ENCODE data around the gene NUAK1.
"Not testable (repeated sequence)": the region's sequence is repeated elsewhere in the genome, so short reads cannot be mapped to it uniquely, and the experiment has no call there.

The NUAK1 gene

DNA sequence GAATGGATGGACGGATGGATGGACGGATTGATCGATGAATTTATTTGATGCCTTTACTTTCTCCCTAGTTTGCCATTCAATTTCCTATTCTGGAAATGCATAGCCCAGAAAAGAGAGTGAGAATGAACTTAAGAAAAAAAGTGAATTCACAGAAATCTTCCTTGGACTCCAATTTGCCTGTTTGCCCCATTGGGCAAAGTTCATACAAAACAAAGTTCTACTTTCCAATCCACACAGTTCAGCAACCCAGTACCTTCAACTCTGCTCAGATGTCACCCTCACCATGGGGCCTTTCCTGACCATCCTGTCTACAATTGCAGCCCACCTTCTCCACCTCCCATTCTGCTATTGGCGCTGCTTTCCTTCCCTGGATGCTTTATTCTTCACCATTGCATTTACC, 8.2 kb upstream of the NUAK1 start:
- no peak for DNase-seq (ENCODE audit: low read depth)

- no peak for DNase-seq (ENCODE audit: low read depth)
Measured at GRCh38 chr12:106145539-106146447, 7.0 kb upstream of the NUAK1 start.

GRCh38 chr12:106144847-106145246, 6.1 kb upstream of the NUAK1 start:
- DNase-seq (ENCODE audit: low read depth): no peak

- DNase-seq (ENCODE audit: low read depth): no peak
Measured at GRCh38 chr12:106142591-106143261, 4.0 kb upstream of the NUAK1 start.

- DNase-seq (ENCODE audit: low read depth): not testable (repeated sequence)
Measured at GRCh38 chr12:106141920-106142319, 3.2 kb upstream of the NUAK1 start.

- no peak for DNase-seq (ENCODE audit: low read depth)
Measured at GRCh38 chr12:106141452-106141851, 2.7 kb upstream of the NUAK1 start.

DNA sequence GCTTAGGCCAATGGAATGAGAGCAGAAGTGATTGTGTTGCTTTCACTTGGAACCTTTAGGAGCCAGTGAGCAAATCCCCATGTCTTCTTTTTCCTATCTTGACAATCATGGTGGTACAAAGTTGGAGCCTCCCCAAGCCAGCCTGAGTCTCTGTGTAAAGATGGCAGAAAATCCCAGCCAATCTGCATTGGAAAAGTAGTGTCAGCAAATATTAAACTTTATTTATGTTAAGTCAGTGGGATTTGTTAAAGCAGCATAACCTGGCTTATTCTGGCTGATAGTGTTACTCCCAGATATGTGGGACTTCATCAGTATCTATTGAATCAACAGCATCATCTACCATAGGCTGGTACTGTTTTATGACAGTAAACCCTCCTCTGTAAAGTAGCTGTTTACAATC, 2.2 kb upstream of the NUAK1 start:
- DNase-seq (ENCODE audit: low read depth): no peak

GRCh38 chr12:106140223-106140986, 1.7 kb upstream of the NUAK1 start:
- no peak for DNase-seq (ENCODE audit: low read depth)

GRCh38 chr12:106139422-106140171, 843 bp upstream of the NUAK1 start:
- no peak for DNase-seq (ENCODE audit: low read depth)

GRCh38 chr12:106138357-106138632, 459 bp downstream of the NUAK1 start:
- DNase-seq (ENCODE audit: low read depth): no peak

GRCh38 chr12:106137530-106138356, 1.0 kb downstream of the NUAK1 start:
- DNase-seq (ENCODE audit: low read depth): no peak

GRCh38 chr12:106136263-106136662, 2.5 kb downstream of the NUAK1 start:
- DNase-seq (ENCODE audit: low read depth): no peak

GRCh38 chr12:106135781-106136180, 3.0 kb downstream of the NUAK1 start:
- no peak for DNase-seq (ENCODE audit: low read depth)

GRCh38 chr12:106135075-106135474, 3.7 kb downstream of the NUAK1 start:
- DNase-seq (ENCODE audit: low read depth): no peak

DNA sequence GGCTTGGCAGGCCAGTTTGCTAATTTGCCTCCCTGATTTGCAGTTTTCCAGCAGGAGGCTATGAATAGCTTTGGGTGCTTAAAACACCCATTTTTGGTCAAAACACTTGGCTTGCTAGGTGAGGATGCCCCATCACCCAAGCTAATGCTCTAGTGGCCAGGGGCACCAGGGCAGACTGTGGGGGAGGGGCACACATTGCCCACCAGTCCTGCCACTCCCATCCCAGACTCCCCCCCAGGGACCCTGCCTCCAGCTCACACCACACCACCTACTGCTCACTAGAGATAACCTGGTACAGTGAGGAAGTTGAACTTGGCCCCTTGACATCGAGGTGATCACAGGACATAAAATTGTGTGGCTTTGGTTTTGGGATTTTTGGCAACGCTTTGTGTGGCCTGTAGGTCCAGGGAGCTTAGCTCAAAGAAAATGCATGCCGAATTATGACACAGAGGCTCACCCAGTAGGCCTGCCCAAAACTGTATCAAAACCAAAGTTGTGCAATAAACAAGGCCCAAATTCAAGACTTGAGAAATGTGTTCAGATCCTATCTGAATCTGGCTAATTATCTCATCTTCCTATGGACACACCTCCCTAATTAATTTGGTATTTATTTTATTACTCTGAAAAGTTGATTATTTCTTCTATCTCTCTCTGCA, 4.3 kb downstream of the NUAK1 start:
- no peak for DNase-seq (ENCODE audit: low read depth)

DNA sequence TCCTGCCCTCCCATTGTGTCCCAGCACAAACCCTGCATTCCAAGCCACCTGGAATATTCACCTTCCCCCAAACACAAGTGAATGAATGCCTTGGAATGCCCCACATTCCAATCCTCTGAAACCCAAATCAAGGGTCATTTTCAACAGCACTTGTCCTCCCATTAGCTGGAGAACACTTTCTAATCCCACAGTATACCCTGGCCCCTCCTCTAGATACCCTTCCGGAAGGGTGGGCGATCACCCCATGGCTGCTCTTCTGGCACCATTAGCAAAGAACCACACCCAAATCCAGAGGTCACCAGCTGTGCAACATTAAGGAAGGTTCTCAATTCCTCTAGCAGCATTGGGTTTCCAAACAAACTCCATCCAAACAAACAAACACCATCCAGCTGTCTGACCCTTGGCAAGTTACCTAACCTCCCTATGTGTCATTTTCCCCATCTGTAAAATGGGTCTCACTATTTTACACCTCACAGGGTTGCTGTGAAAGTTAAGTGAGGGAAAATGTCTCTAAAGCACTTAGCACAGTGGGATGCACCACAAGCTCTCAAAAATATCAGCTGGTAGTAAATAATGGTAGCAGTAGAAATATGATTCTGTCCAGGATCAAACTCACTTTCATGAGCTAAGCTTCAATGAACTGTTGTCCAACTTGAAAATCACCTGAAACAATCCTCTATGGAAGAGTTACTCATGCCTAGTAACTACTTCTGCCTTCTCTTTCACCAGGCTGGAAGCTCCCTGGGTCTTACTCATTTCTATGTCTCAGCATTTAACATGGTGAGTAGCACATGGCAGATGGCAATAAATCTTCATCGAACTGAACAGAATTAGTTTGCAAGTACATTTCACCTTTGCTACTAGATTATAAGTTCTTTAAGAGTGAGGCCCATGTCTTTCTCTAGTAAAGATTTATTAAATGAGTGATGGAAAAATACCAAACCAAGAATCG, 5.3 kb downstream of the NUAK1 start:
- DNase-seq (ENCODE audit: low read depth): no peak

GRCh38 chr12:106132175-106133135, 6.3 kb downstream of the NUAK1 start:
- DNase-seq (ENCODE audit: low read depth): no peak

DNA sequence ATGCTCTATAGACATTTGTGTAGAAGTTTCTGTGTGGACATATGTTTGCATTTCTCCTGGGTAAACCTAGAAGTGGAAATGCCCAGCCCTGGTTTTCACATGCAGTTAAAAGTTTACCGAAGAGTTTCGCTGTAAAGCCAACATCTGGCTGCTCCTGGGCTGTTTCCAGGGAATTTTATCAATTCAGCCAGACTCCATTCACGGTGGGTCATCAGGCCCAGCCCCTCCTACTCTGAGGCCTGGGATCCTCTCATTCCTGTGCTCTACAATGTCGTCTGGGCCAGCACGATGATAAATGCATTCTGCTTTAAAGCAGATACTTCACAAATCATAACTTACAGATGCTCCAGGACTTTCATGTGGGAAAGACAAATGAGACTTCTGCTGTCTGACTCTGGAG, 7.1 kb downstream of the NUAK1 start:
- DNase-seq (ENCODE audit: low read depth): no peak
